GM18505 (cell line): ENCODE data around the gene TUBGCP2.
"Not testable (repeated sequence)": the region's sequence is repeated elsewhere in the genome, so short reads cannot be mapped to it uniquely, and the experiment has no call there.

Source experiments
- ATAC-seq: cut with Tn5 transposase; IDR thresholded peaks from one replicate; pipeline ENCODE4 v1.9.1; 2021; ENCODE audit not compliant: unreplicated experiment
- POLR2A ChIP-seq: IDR thresholded peaks from 4 replicates; pipeline ENCODE4 v1.6.1; 2011; ENCODE audit warnings: borderline replicate concordance; ENCODE audit not compliant: insufficient read depth, insufficient read length; ENCODE audit errors: extremely low read depth

TUBGCP2 gene

DNA sequence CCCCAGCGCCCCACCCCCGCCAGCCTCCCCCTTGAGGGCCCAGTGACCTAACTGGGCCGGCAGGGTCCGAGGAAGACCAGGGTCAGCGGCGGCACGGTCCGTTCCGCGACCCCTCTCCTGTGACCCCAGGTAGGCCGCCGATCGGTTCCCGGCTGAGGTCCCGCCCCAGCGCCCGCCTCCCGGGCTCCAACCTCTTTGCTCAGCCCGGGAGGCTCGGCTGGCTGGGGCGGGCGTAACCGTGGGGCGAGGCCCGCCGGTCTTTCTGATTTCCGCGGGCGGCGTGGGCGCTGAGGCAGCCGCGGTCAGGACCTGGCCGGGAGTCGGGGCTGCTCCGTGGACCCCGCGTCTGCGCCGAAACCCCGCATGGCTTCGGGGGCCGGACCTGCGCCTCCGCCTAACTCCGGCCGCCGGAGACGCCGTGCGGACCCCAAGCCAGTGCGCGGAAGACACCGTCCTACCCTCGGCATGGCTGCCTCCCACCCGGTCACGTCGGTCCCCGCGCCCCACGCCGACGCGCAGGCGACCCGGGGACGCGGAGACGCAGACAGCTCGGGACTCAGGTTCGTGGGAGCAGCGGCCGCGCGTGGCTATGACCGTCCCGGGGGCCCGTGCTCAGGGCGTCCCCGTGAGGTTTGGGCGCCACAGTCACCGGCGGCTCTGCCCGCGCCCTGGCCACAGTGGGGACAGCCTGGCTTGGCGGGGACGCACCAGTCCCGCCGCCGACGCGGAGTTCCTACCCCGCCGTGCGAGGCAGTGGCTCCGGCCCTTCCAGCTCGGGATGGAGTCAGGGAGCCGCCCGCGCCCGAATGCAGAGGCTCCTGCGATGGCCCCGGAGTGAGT is 72.1 kb downstream of the TUBGCP2 start:
- no peak for ATAC-seq
- no peak for TF ChIP-seq POLR2A

DNA sequence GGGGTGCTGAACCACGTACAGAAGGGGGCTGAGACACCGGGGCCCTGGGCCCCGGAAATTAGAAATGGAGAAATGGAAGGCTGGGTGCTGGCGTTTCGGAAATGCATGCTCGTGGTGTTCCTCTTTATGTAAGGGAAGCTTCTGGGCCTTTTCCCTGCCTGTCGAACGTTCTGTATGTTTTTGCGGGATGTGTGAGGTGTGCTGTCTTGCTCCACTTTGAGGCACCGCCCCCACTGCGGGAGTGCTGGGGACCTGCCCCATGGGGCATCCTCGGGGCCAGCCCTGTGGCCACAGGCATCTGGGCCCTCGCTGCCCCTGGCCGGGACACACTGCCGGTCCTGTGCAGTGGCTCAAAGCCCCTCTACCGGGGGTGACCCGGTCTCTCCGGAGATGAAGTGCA is 72.7 kb downstream of the TUBGCP2 start:
- ATAC-seq, result no peak
- no peak for TF ChIP-seq POLR2A

DNA sequence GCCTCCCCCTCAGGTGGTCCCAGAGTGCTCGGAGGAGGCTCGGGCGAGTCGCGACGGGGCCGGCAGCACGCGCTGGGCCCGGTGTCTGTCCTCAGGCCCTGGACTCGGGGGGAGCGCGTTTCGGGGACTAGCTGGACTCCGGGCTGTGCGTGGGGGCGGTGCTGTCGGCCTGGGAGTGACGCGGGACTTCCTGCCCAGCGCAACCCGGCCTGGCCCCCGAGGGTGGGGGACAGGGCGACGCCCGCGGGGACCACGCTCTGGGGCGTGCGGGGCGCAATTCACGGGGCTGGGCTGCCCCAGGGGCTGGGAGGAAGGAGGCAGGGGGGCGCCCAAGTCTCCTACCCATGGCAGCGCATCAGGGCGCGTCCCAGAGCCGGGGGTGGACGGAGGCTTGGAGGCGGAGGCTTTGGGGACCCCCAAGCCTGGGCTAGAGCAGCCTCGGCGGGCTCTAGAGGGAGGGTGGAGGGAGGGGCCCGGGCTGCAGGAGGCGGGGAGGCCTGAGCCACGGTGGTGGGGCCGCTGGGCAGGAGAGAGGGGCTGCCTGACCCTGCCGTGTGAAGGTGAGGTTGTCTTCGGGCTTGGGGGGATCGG is 73.3 kb downstream of the TUBGCP2 start:
- ATAC-seq, result no peak
- TF ChIP-seq POLR2A, result no peak

DNA sequence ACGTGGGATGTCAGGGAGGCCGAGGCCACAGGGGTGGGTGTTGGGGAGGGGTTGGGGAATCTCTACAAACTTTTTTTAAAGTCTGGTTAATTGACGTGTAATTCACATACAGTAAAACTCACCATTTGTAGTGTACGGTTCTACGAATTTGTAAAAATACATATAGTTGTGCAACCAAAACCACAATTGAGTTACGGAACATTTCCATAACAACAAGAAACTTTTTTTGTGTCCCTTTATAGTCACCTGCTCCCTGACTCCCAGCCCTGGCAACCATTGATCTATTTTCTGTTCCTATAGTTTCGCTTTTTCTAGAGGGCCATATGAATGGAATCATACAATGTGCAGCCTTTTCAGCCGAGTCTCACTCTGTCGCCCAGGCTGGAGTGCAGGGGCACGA is 73.9 kb downstream of the TUBGCP2 start:
- not testable (repeated sequence) for ATAC-seq

DNA sequence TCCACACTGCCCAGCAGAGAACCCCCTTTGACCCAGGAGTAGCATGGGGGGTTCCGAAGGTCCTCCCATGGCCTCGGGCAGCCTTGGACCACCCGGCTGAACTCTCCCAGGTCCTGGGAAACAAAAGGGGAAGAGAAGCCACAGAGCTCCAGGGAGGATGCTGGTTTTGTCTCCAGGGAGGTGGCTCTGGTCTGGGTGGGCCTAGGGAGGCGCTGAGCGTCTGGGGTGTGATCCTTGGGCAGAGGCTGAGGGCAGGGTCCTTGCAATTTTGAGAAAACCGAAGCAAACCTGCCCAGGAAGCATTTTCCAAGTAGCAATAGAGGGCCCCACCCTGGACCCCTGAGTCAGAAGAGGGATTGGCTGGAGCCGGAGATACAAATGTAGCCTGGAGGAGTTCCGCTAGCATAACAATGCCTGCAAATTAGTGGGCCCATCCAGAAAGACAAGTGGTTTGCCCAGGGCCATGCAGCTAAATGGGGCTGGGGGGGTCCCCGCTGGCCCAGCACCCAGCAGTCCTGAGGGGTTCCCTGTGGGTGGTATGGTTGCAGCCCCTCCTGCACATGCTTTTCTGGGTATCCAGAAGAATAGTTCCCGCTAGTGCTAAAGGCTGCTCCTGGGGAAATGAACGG is 76.6 kb downstream of the TUBGCP2 start:
- no peak for TF ChIP-seq POLR2A
- no peak for ATAC-seq

DNA sequence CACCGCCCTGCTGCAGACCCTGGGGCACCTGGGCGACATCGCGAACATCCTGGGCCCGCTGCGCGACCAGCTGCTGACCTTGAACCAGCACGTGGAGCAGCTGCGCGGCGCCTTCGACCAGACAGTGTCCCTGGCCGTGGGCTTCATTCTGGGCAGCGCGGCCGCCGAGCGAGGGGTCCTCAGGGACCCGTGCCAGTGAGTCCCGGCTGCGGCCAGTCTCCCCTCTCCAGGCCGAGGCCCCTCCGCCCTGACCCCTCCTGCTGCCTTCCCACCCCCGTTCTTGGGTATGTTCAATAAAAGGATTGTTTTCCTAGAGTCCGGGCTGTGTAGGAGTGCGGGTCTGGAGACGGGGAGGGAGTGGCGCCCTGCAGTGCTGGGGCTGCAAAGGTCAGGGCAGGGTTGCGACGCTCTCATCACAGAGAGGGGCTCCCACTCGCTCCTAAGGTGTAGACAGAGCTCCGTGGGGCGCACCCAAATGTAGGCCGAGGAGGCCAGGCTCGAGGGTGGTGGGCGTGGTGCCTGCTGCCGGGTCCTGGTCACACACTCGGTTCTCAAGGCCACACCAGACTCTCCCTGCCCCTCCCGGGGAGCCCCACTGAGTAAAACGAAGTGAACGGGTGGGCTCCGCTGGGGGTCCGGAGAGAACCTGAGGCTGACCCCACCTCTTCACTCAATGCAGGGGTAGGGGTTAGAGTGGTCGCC is 77.3 kb downstream of the TUBGCP2 start:
- no peak for TF ChIP-seq POLR2A
- ATAC-seq, result no peak

DNA sequence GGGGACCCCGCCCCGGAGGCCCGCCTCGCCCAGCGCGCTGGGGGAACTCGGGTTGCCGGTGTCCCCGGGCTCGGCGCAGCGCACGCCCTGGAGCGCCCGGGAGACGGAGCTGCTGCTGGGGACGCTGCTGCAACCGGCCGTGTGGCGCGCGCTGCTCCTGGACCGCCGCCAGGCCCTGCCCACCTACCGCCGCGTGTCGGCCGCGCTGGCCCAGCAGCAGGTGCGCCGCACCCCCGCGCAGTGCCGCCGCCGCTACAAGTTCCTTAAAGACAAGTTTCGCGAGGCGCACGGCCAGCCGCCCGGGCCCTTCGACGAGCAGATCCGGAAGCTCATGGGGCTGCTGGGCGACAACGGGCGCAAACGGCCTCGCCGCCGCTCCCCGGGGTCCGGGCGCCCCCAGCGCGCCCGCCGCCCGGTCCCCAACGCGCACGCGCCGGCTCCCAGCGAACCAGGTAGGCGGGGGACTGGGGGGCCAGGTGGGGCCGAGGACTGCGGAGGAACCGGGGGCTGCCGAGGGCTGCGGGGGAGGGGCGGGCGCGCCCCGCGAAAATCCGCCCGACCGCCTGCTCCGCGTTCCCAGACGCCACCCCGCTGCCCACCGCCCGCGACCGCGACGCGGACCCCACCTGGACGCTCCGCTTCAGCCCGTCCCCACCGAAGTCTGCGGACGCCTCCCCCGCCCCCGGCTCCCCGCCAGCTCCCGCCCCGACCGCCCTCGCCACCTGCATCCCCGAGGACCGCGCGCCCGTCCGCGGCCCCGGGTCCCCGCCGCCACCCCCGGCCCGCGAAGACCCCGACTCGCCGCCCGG is 78.1 kb downstream of the TUBGCP2 start:
- no peak for ATAC-seq
- TF ChIP-seq POLR2A, result no peak

DNA sequence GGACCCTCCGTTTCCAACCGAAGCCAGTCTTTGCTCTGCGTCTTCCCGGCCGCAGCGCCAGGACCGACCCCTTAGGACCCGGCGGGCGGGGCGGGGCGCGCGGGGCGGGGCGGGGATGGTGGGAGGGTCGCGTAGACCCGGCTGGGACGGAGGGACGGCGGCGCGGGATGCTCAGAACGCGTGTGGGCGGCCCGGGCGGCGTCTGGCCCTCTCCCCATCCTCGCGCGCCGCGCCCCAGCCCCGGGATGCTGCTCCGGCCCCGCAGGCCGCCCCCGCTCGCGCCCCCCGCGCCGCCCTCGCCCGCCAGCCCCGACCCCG is 78.7 kb downstream of the TUBGCP2 start, which contains the start of gene UTF1:
Gene UTF1 (plus strand): TSS at position 174 of the 318 bp plus-strand sequence. CDS start 72 bp downstream, at position 246.
- TF ChIP-seq POLR2A, result no peak
- no peak for ATAC-seq

DNA sequence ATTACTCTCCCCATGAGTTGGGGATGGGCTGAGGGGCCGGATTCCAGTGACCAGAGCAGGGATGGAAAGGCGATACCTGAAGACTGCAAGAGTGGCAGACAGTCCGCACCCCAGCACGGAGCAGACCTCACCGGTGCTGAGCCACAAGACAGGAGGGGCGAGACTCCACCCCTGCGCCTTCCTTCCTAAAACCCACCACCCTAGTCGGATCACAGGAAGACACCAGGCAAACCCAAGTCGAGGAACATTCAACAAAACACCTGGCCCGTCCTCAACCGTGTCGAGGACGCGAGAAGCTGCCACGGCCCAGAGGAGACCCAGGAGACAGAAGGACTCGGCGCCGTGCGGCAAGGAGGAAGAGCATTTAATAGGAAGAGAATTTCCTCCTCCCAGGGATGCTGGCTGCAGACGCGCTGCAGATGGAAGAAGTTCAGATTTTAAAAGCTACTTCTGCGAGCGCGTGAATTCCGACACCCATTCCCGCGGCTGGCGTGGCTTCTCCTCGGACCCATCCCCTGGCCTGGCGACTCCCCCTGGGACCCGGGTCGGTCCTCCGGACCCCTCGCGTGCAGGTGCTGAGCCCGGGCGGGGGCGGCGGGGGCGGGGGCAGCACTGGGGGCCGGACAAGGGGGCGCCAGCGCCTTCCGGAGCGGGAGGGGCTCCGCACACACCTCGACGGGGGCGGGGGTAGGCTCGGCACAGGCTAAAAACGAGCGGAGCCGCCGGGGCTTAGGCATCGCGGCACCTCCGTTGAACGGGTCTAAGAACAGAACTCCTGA is 79.2 kb downstream of the TUBGCP2 start:
- TF ChIP-seq POLR2A, result no peak
- ATAC-seq, result no peak
